Ovary (tissue), 9 donors: Measurements from ENCODE around the gene RAET1E. TPM values are rescaled to one million over a fixed set of nuclear protein-coding genes. Genes with fewer than 3 reads are reported as not detected.

Source experiments
- DNase-seq, 5 donors: peaks; one replicate each; pipeline ENCODE4 v3.0.0-alpha.2; 2019 to 2020
- H3K27ac ChIP-seq, 2 donors: fragments of 200-600 bp; one replicate each; pipeline versions ENCODE4 v1.5.1 to v1.8.0; 2019 to 2022
- H3K27me3 ChIP-seq: fragments of 200-600 bp; one replicate; pipeline ENCODE4 v1.8.0; 2022
- H3K36me3 ChIP-seq: fragments of 200-600 bp; sonication (generic); one replicate; pipeline ENCODE4 v1.5.1; 2019
- H3K4me1 ChIP-seq: one replicate; pipeline ENCODE4 v1.8.1; 2013; ENCODE audit warnings: mild to moderate bottlenecking, moderate library complexity; ENCODE audit not compliant: insufficient read depth
- H3K4me3 ChIP-seq: fragments of 200-600 bp; sonication (generic); one replicate; pipeline ENCODE4 v1.5.1; 2017
- H3K9me3 ChIP-seq, 2 donors: fragments of 200-600 bp in 1 of 2; sonication (generic) in 1 of 2; one replicate each; pipeline versions ENCODE4 v1.5.1 to v1.8.1; 2013 to 2019; ENCODE audit warnings: mild to moderate bottlenecking in 1 of 2, moderate library complexity in 1 of 2
- EP300 ChIP-seq: sonication (generic); formaldehyde crosslinking; IDR thresholded peaks from one replicate; pipeline ENCODE4 v1.6.1; 2017; ENCODE audit warnings: antibody characterized with exemption
- POLR2A ChIP-seq: fragments of 450-650 bp; IDR thresholded peaks from one replicate; pipeline ENCODE4 v1.6.1; 2017; ENCODE audit warnings: antibody characterized with exemption, mild to moderate bottlenecking, moderate library complexity
- WGBS, 3 donors: extraction: QIAGEN DNeasy Blood & Tissue Kit in 1 of 3; methylation state at CpG; one replicate each; pipeline versions ENCODE4 v1.1.5 to v1.1.7; 2013 to 2017; 5-methylcytosine and 5-hydroxymethylcytosine counted together
- intact Hi-C, 4 donors: fragments of 100-400 bp; cut with DNase I; formaldehyde crosslinking; loops; one replicate each; pipeline versions ENCODE4 v1.11.0 to v1.15.1; 2022 to 2023
- polyA plus RNA-seq, 2 donors: library from polyadenylated mRNA; stranded (reverse); fragments of 200-250 nt in 1 of 2; fragments of 350-450 nt in 1 of 2; fragmentation: Illumina TruSeq in 1 of 2; extraction: RNeasy Lipid Tissue Mini Kit (QIAGEN cat#74804) in 1 of 2; gene quantifications; one replicate each; pipeline ENCODE4 v1.2.3, GENCODE V29; 2013 to 2014
- total RNA-seq, 7 donors: library from RNA; depleted of rRNA in 2 of 7; stranded (reverse); fragments of >200 nt in 2 of 7; fragmentation: NEBNext Ultra II Directional in 3 of 7; extraction: Animal tissue kit (Norgen Biotek cat#: 25700) in 3 of 7; gene quantifications; one replicate each; pipeline versions ENCODE4 v1.1.0 to v1.2.4, GENCODE V29; 2016 to 2023
- TF ChIP-seq, protein P1 (sequence below), 3 donors: fragments of 450-650 bp in 2 of 3; fragments of 200-600 bp in 1 of 3; IDR thresholded peaks; one replicate each; pipeline versions ENCODE4 v1.5.1 to v1.8.0; 2016 to 2022; ENCODE audit warnings: antibody characterized with exemption in 3 of 3, mild to moderate bottlenecking in 1 of 3
- donor health status: DM: no; HTN: no; CAD: no; lungs with moderate emphysema.
- donor health status: DM: no; HTN: no; CAD: no.
- donor health status: Bipolar disorder and iron deficiency.
- donor health status: DM: yes; HTN: yes; CAD: no.
- donor health status: DM: no; HTN: no; CAD: no.
- donor health status: DM: yes; HTN: yes; CAD: no.

Gene RAET1E
- total and polyA plus RNA-seq, 9 donors, result 0.11 to 0.69 (median 0.22) TPM; not detected in 3

DNA sequence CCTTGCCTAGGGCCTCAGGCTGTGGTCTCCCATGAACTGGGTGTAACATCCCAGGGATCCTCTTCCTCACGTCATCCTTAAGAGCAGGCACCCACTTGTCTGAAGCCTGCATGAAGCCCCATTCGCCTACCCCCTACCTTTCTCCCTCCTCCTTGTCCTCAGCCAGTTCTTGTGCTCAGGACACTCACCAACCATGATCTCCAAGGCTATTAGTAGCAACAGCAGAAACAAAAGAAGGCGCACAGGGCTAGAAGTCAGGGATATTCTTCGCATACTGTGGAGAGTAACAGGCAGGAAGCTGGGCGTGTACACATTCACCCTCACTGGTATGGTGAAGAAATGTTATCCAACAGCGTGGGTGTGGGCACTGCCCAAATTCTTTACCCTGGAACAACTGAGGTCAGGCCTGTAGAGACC is 7.3 kb downstream of the RAET1E start:
- TF ChIP-seq EP300, result no peak
- TF ChIP-seq, protein P1, sequence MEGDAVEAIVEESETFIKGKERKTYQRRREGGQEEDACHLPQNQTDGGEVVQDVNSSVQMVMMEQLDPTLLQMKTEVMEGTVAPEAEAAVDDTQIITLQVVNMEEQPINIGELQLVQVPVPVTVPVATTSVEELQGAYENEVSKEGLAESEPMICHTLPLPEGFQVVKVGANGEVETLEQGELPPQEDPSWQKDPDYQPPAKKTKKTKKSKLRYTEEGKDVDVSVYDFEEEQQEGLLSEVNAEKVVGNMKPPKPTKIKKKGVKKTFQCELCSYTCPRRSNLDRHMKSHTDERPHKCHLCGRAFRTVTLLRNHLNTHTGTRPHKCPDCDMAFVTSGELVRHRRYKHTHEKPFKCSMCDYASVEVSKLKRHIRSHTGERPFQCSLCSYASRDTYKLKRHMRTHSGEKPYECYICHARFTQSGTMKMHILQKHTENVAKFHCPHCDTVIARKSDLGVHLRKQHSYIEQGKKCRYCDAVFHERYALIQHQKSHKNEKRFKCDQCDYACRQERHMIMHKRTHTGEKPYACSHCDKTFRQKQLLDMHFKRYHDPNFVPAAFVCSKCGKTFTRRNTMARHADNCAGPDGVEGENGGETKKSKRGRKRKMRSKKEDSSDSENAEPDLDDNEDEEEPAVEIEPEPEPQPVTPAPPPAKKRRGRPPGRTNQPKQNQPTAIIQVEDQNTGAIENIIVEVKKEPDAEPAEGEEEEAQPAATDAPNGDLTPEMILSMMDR (IDR thresholded peaks at IDR 0.05), result no peak
- Histone ChIP-seq H3K27me3 (no peaks in the 10 kb centered on the region), H3K4me1 (peaks cover 7% of the 10 kb centered on the region), H3K27ac (no peak overlapping the region), H3K4me3 (no peak overlapping the region), H3K36me3 (no peaks in the 10 kb centered on the region), H3K9me3 (no peaks in the 10 kb centered on the region)
- intact Hi-C loops, result no loop called here
- DNase-seq, result no peak
- WGBS, 3 donors, result 58 to 70% (median 69%) methylated on average over 6 of the region's 6 CpGs

DNA sequence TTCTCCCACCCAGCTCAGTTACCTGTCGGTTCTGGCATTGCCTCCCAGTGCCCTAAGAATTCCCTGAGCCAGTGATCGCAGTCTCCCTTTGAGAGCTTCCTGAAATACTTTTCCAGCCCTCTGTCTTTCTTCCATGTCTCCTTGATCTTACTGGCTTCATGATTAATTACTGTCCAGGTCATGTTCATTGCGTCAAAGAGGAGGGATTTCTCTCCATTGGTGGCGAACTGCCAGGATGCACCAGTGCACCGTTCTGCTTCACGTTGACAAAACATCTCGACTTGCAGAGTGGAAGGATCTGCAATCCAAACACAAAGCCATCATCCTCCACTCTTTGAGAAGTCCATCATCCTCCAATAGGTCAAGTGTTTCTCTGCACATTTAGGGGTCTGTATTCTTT is 8.6 kb downstream of the RAET1E start:
- Histone ChIP-seq H3K36me3 (no peaks in the 10 kb centered on the region), H3K27ac (no peak overlapping the region), H3K4me1 (peaks cover under 1% of the 10 kb centered on the region), H3K4me3 (no peak overlapping the region), H3K27me3 (no peaks in the 10 kb centered on the region), H3K9me3 (no peaks in the 10 kb centered on the region)
- TF ChIP-seq, protein P1 (IDR thresholded peaks at IDR 0.05), result no peak
- TF ChIP-seq POLR2A, result no peak
- 68 to 70% (median 68%) methylated on average over 7 of the region's 7 CpGs for WGBS, 3 donors
- intact Hi-C loops, result no loop called here
- no peak for DNase-seq

DNA sequence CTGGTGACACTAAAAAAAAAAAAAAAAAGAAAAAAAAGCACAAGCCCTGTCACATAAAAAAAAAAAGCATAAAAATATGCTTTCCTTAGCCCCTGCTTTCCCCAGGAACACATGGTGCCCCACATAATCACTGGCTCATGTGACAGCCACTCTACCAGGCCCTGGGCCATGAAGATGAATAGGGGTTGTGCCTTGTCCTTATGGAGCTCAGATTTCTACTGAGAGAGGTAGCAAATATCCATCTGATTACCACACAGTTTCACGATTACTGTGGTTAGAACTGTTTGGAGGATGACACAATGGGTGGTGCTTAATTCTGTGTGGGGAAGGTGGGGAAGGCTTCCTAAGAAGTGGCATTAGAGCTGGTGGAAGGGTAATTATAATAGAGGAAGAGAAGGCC is 9.3 kb downstream of the RAET1E start:
- no peaks in the 10 kb centered on the region for H3K9me3 ChIP-seq
- H3K4me3 ChIP-seq, result no peak overlapping the region
- H3K4me1 ChIP-seq, result peaks cover 2% of the 10 kb centered on the region
- no peak for DNase-seq
- WGBS, 3 donors, result 64 to 75% (median 69%) methylated on average over 1 of the region's 1 CpG
- no peak for TF ChIP-seq POLR2A
- TF ChIP-seq EP300, result no peak
- TF ChIP-seq, protein P1 (IDR thresholded peaks at IDR 0.05), result no peak
- no peaks in the 10 kb centered on the region for H3K36me3 ChIP-seq
- intact Hi-C loops, result no loop called here
- H3K27ac ChIP-seq, result no peak overlapping the region
- no peaks in the 10 kb centered on the region for H3K27me3 ChIP-seq

DNA sequence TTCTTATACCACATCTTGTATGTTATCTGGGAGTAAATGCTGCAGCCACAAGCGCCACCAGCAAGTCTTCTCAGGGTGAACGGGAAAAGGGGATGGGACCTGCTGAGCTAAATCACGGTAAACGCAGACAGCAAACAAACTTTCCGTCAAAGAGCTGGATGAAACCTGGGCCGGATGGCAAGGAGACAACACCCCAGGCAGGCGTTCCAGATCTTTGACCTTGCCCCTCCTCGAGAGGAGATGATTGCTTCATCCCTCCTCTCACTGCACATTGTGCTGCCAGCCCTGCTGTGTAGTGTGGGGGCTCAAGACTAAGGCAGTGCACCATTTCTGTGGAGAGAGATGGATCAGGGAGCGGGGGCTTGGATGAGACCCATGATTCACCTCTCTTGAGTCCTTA is 9.8 kb downstream of the RAET1E start:
- WGBS, 3 donors, result 65 to 80% (median 69%) methylated on average over 9 of the region's 9 CpGs

More for the DNA sequence above, 9.8 kb downstream of the RAET1E start:
- no peaks in the 10 kb centered on the region for H3K27me3 ChIP-seq
- peak in 1 of 5 donors; percentile 7 for DNase-seq
- no peaks in the 10 kb centered on the region for H3K36me3 ChIP-seq
- intact Hi-C loops, result no loop called here
- no peak overlapping the region for H3K27ac ChIP-seq
- no peak overlapping the region for H3K4me3 ChIP-seq
- TF ChIP-seq POLR2A (no peak), EP300 (no peak)
- TF ChIP-seq, protein P1 (IDR thresholded peaks at IDR 0.05), result no peak
- H3K4me1 ChIP-seq, result peaks cover 2% of the 10 kb centered on the region
- H3K9me3 ChIP-seq, result no peaks in the 10 kb centered on the region
